PC-3 (cell line): ENCODE results near the gene HOXA6. TPM values are rescaled to one million over a fixed set of nuclear protein-coding genes. Genes with fewer than 3 reads are reported as not detected.

Source experiments
- ATAC-seq: fragments of 200-7000 bp; cut with Tn5 transposase; 2 replicates; pipeline ENCODE4 v1.9.1; 2020; ENCODE audit warnings: mild to moderate bottlenecking, moderate library complexity
- BruUV-seq: library from RNA; stranded (reverse); fragments of 400-500 nt; replicated peaks from 2 replicates; lab custom pipeline; 2021; lab: Mats Ljungman, UMichigan
- CTCF ChIA-PET: fragments of 300-600 bp; sonication (Branson Sonifier 250); formaldehyde crosslinking; loops from one replicate; lab custom pipeline; 2022; ENCODE audit warnings: antibody characterized with exemption; lab: Charles Lee
- POLR2A ChIA-PET: fragments of 300-600 bp; sonication (Branson Sonifier 250); formaldehyde crosslinking; loops from one replicate; lab custom pipeline; 2022; ENCODE audit warnings: antibody characterized with exemption; ENCODE audit not compliant: unreplicated experiment; lab: Charles Lee
- DNase-seq: peaks from one replicate; pipeline ENCODE4 v3.0.0-alpha.2; 2015
- H2AFZ ChIP-seq: fragments of 300-600 bp; sonication (generic); 2 replicates; pipeline ENCODE4 v1.6.0; 2016; ENCODE audit warnings: antibody characterized with exemption, low read length
- H3F3A ChIP-seq: fragments of 300-600 bp; sonication (generic); one replicate; pipeline ENCODE4 v1.6.0; 2017; ENCODE audit warnings: antibody characterized with exemption, low read length, control low read depth, mild to moderate bottlenecking; ENCODE audit not compliant: unreplicated experiment
- H3K27ac ChIP-seq: fragments of 300-600 bp; sonication (generic); 2 replicates; pipeline ENCODE4 v1.5.1; 2016; ENCODE audit warnings: mild to moderate bottlenecking, low read length
- H3K27me3 ChIP-seq: fragments of 300-600 bp; sonication (generic); 2 replicates; pipeline ENCODE4 v1.6.1; 2016; ENCODE audit warnings: low read length, mixed read lengths
- H3K36me3 ChIP-seq: fragments of 300-600 bp; sonication (generic); 2 replicates; pipeline ENCODE4 v1.6.1; 2016; ENCODE audit warnings: low read depth, mixed run types, low read length, mixed read lengths
- H3K4me1 ChIP-seq: fragments of 300-600 bp; sonication (generic); 2 replicates; pipeline ENCODE4 v1.5.1; 2016; ENCODE audit warnings: low read length; ENCODE audit not compliant: insufficient read depth
- H3K4me2 ChIP-seq: fragments of 300-600 bp; sonication (generic); 2 replicates; pipeline ENCODE4 v1.6.0; 2016; ENCODE audit warnings: low read length
- H3K4me3 ChIP-seq: fragments of 300-600 bp; sonication (generic); 2 replicates; pipeline ENCODE4 v1.5.1; 2016; ENCODE audit warnings: mild to moderate bottlenecking, low read length, mixed read lengths
- H3K79me2 ChIP-seq: fragments of 300-600 bp; sonication (generic); 2 replicates; pipeline ENCODE4 v1.6.1; 2017; ENCODE audit warnings: low read length, mixed read lengths
- H3K9ac ChIP-seq: fragments of 300-600 bp; sonication (generic); 2 replicates; pipeline ENCODE4 v1.6.0; 2016; ENCODE audit warnings: mild to moderate bottlenecking, low read length
- H3K9me2 ChIP-seq: fragments of 300-600 bp; sonication (generic); replicated peaks from 2 replicates; pipeline ENCODE4 v1.6.1; 2016; ENCODE audit warnings: mixed run types, low read length, mixed read lengths
- H3K9me3 ChIP-seq: fragments of 300-600 bp; sonication (generic); 2 replicates; pipeline ENCODE4 v1.6.1; 2016; ENCODE audit warnings: low read length, mixed read lengths
- H4K20me1 ChIP-seq: fragments of 300-600 bp; sonication (generic); 2 replicates; pipeline ENCODE4 v1.6.1; 2016; ENCODE audit warnings: low read length, mixed read lengths
- CTCF ChIP-seq: fragments of 300-600 bp; sonication (generic); conservative IDR thresholded peaks from 2 replicates; pipeline ENCODE4 v1.5.1; 2017; ENCODE audit warnings: antibody characterized with exemption, low read depth, mild to moderate bottlenecking, low read length
- EZH2 ChIP-seq: fragments of 300-600 bp; sonication (generic); IDR thresholded peaks from one replicate; pipeline ENCODE4 v1.6.1; 2017; ENCODE audit warnings: antibody characterized with exemption, mild to moderate bottlenecking, low read length; ENCODE audit not compliant: unreplicated experiment
- EZH2phosphoT487 ChIP-seq: fragments of 300-600 bp; sonication (generic); IDR thresholded peaks from 2 replicates; pipeline ENCODE4 v1.6.1; 2018; ENCODE audit warnings: mild to moderate bottlenecking, antibody characterized with exemption, low read length, borderline replicate concordance
- intact Hi-C: fragments of 100-400 bp; cut with micrococcal nuclease; formaldehyde crosslinking; loops from 2 replicates; pipeline ENCODE4 v1.9.0; 2023
- total RNA-seq: library from RNA; depleted of rRNA; stranded (reverse); fragments of >200 nt; gene quantifications from 2 replicates; pipeline ENCODE4 v1.2.3, GENCODE V29; 2014

HOXA6 gene
- total RNA-seq, 1 experiment from 2014 or later = 8.3 TPM

- TF ChIP-seq EZH2phosphoT487 (no peak), CTCF (no peak), EZH2 (no peak)
- H3K4me3 ChIP-seq = peak overlapping the region; percentile 78
- no TSS peak for BruUV-seq
- peak; percentile 7 for ATAC-seq
- CTCF ChIA-PET = interaction anchor here (0.6 to 1.4 kb wide), 2 partner anchors 11 to 256 kb away, joined by 4 to 17 read pairs; no protein-coding TSS in a partner anchor
- no peaks in the 10 kb centered on the region for H4K20me1 ChIP-seq
- H3K9me2 ChIP-seq = no peaks in the 10 kb centered on the region
- peaks cover 71% of the 10 kb centered on the region for H3K79me2 ChIP-seq
- peak; percentile 26 for DNase-seq
- peak overlapping the region; percentile 73 for H3K9ac ChIP-seq
- POLR2A ChIA-PET = interaction anchor here (0.5 to 1.4 kb wide), 2 partner anchors 16 to 30 kb away, joined by 4 to 6 read pairs; no protein-coding TSS in a partner anchor
- no peaks in the 10 kb centered on the region for H3K27me3 ChIP-seq
- H3F3A ChIP-seq = no peaks in the 10 kb centered on the region
- peak overlapping the region; percentile 59 for H2AFZ ChIP-seq
- intact Hi-C loops = loop anchor here (1.0 to 2.0 kb wide), 7 partner anchors 15 to 295 kb away; partner anchors contain the start of genes HOXA9 and SKAP2
- peaks cover 6% of the 10 kb centered on the region; the same call in 1 of the 2 replicates for H3K36me3 ChIP-seq
- peaks cover 29% of the 10 kb centered on the region for H3K4me1 ChIP-seq
- peak overlapping the region; percentile 84 for H3K27ac ChIP-seq
- H3K9me3 ChIP-seq = no peaks in the 10 kb centered on the region
- peak overlapping the region; percentile 92 for H3K4me2 ChIP-seq
Observed at GRCh38 chr7:27149842-27150567, 2.4 kb upstream of the HOXA6 start.

GRCh38 chr7:27148756-27149641 lies 1.4 kb upstream of the HOXA6 start:
- no peak for TF ChIP-seq EZH2phosphoT487
- TF ChIP-seq EZH2 = no peak
- no peak for TF ChIP-seq CTCF
- DNase-seq = peak; percentile 69
- peak overlapping the region; percentile 84 for H3K27ac ChIP-seq
- H3K9me3 ChIP-seq = no peaks in the 10 kb centered on the region
- ChIA-PET CTCF (interaction anchor here (0.6 to 1.1 kb wide), 4 partner anchors 9 to 53 kb away, joined by 3 read pairs; partner anchors contain the start of genes HOXA1 and HOXA4), POLR2A (interaction anchor here (0.5 to 1.4 kb wide), 6 partner anchors 14 to 52 kb away, joined by 3 to 12 read pairs (median 4); no protein-coding TSS in a partner anchor)
- no peaks in the 10 kb centered on the region for H3K9me2 ChIP-seq
- intact Hi-C loops = loop anchor here (1.0 to 2.0 kb wide), 4 partner anchors 15 to 51 kb away; partner anchors contain the start of gene HOXA9
- peaks cover 71% of the 10 kb centered on the region for H3K79me2 ChIP-seq
- H3F3A ChIP-seq = no peaks in the 10 kb centered on the region
- H3K4me1 ChIP-seq = peaks cover 29% of the 10 kb centered on the region
- H2AFZ ChIP-seq = peak overlapping the region; percentile 73
- peaks cover 13% of the 10 kb centered on the region; the same call in 1 of the 2 replicates for H3K36me3 ChIP-seq
- H3K27me3 ChIP-seq = no peaks in the 10 kb centered on the region
- H3K4me2 ChIP-seq = peak overlapping the region; percentile 92
- H3K4me3 ChIP-seq = peak overlapping the region; percentile 78
- H4K20me1 ChIP-seq = no peaks in the 10 kb centered on the region
- peak; percentile 35 for ATAC-seq
- no TSS peak for BruUV-seq
- peak overlapping the region; percentile 73 for H3K9ac ChIP-seq
